NCI-H2107 treated with DMSO at 0.1 percent for 48 hours (cell line): ENCODE results near the gene RPL7A.
"Not testable (repeated sequence)": the region's sequence is repeated elsewhere in the genome, so short reads cannot be mapped to it uniquely, and the experiment has no call there.

ENCODE experiments used
- DNase-seq: peaks from one replicate; lab custom pipeline; 2025; ENCODE audit not compliant: unreplicated experiment; lab: John Stamatoyannopoulos, UW

RPL7A gene

GRCh38 chr9:133367778-133368177 is 19.8 kb downstream of the RPL7A start:
- no peak for DNase-seq

- no peak for DNase-seq
Observed at GRCh38 chr9:133368249-133368881, 20.3 kb downstream of the RPL7A start.

GRCh38 chr9:133369422-133369821 is 21.4 kb downstream of the RPL7A start:
- DNase-seq: no peak

GRCh38 chr9:133369933-133370332 is 21.9 kb downstream of the RPL7A start:
- no peak for DNase-seq

GRCh38 chr9:133370685-133371084 is 22.7 kb downstream of the RPL7A start:
- no peak for DNase-seq

- no peak for DNase-seq
Observed at GRCh38 chr9:133371261-133371711, 23.3 kb downstream of the RPL7A start.

GRCh38 chr9:133372144-133372543 is 24.1 kb downstream of the RPL7A start:
- no peak for DNase-seq

GRCh38 chr9:133374612-133375115 is 26.6 kb downstream of the RPL7A start:
- DNase-seq: no peak

- no peak for DNase-seq
Observed at GRCh38 chr9:133375116-133375723, 27.2 kb downstream of the RPL7A start.

GRCh38 chr9:133375724-133376654 is 28.0 kb downstream of the RPL7A start, which contains the start of the genes STKLD1 and SURF4:
TSS of gene STKLD1 (plus strand) at chr9:133376366. CDS start at chr9:133376474, 108 bp downstream.
TSS of gene SURF4 (minus strand) at chr9:133376060. CDS start at chr9:133375969, 91 bp downstream.
- peak; percentile 59 for DNase-seq

- DNase-seq: not testable (repeated sequence)
Observed at GRCh38 chr9:133377280-133377679, 29.3 kb downstream of the RPL7A start.

- DNase-seq: no peak
Observed at GRCh38 chr9:133377721-133378216, 29.8 kb downstream of the RPL7A start.

- DNase-seq: no peak
Observed at GRCh38 chr9:133378408-133378962, 30.5 kb downstream of the RPL7A start.

- DNase-seq: no peak
Observed at GRCh38 chr9:133379153-133380086, 31.4 kb downstream of the RPL7A start.

GRCh38 chr9:133380734-133381133 is 32.7 kb downstream of the RPL7A start:
- no peak for DNase-seq

- no peak for DNase-seq
Observed at GRCh38 chr9:133382507-133383141, 34.6 kb downstream of the RPL7A start.

GRCh38 chr9:133383438-133383837 is 35.4 kb downstream of the RPL7A start:
- DNase-seq: no peak

- no peak for DNase-seq
Observed at GRCh38 chr9:133384736-133385321, 36.8 kb downstream of the RPL7A start.

GRCh38 chr9:133385452-133385851 is 37.4 kb downstream of the RPL7A start:
- no peak for DNase-seq
